HG02885 (cell line): ENCODE measurements around the gene HSF4.

Experiments used
- ATAC-seq: cut with Tn5 transposase; IDR thresholded peaks from one replicate; pipeline ENCODE4 v1.9.1; 2021; ENCODE audit warnings: mild to moderate bottlenecking; ENCODE audit not compliant: unreplicated experiment, poor library complexity

Gene HSF4

DNA sequence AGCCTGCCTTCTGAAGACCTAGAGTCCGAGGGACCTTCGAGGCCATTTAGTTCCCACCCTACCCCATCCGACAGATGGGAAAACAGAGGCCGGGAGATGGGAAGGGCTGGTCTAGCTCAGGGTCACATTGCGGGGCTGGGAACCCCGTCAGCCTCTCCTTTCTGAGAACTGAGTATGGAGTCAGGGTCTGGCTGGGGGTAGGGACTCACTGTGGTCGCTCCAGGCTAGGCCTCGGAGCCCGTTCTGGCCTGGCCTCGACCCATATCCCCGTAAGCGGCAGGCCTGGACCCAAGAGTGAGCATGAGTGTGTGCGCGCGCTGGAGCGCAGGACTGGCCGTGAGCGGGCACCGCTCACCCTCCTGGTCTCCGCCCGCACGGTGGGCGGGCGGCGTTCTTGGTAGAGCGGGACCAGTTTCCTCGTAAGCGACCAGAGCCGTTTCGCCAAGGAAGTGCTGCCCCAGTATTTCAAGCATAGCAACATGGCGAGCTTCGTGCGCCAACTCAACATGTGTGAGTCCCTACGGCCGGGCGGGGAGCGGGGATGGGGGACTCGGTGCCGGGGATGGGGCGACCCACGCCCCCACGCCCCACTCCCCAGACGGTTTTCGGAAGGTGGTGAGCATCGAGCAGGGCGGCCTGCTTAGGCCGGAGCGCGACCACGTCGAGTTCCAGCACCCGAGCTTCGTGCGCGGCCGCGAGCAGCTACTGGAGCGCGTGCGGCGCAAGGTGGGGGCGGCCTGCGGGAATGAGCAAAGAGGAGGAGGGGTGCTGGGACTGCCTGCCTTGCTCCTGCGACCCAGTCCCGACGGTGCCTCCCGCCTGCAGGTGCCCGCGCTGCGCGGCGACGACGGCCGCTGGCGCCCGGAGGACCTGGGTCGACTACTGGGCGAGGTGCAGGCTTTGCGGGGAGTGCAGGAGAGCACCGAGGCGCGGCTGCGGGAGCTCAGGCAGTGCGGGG is 855 bp downstream of the HSF4 start:
- ATAC-seq, result no peak

DNA sequence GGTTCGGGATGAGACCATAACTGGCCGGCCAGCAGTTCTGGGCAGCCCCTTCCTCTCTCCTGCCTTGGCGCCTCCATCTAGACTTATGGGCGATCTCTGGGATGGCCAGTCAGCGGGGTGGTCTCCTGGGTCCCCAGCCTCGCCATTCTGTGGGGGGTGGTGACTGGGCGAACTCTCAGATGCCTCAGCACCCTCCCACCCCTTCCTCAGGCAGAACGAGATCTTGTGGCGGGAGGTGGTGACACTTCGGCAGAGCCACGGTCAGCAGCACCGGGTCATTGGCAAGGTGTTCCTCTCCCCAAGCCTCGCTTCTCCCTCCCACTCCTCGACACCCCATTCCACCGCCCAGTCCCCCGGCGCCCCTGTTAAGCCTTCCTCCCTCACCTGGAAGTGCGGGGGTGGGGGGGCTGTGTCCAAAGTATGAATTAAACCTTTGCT is 1.6 kb downstream of the HSF4 start:
- ATAC-seq, result no peak

DNA sequence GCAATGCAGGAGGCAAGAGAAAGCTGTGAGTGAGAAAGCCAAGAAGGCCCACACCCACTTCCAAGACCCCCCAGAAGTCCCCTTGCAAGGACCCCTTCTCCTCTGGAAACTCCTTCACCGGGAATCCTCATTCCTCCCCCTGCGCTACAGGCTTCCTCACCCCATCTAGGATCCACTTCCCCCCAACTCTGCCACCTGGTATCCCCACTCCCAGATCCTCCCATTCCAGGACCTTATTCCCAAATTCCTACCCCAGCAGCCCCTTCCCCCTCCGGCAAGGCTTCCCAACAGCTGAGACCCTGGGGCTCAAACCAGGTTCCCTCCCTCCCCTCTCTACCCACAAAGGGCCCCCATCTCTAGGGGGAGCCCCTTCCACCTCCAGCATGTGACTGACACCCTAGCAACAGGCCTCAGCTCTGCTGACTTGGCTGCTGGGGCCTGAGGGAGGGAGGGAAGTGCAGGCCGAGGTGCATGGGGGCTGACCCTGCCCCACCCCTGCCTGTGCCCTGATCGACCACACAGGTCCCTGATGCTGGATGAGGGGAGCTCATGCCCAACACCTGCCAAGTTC is 2.1 kb downstream of the HSF4 start:
- ATAC-seq, result no peak

DNA sequence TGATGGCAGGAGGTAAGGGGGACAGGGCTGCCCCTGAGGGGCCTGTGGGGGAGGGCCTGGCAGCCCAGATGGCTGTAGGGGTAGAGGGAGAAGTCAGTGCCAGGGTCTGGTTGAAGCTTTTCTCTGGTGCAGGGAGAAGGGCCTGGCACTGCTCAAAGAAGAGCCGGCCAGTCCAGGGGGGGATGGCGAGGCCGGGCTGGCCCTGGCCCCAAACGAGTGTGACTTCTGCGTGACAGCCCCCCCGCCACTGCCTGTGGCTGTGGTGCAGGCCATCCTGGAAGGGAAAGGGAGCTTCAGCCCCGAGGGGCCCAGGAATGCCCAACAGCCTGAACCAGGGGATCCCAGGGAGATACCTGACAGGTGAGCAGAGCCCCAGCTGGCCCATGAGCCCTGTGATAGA is 3.0 kb downstream of the HSF4 start:
- ATAC-seq, result no peak

DNA sequence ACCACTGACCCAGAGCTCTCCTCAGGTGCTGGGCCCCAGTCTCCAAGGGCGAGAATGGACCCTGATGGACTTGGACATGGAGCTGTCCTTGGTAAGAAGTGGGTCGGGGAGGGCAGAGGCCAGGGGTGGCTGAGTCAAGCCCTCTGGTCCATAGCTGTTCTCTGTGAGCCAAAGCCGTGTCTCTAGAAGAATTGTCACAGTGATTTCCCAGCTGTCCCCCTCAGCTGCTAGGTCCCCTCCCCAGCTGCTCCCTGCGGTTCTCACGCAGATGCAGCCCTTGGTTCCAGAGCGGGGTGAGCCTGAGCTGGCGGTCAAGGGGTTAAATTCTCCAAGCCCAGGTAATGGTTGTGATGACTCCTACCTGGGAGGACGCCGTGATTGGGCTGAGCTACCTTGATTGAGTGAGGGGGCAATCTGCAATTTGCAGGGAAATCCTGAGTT is 4.5 kb downstream of the HSF4 start:
- no peak for ATAC-seq

DNA sequence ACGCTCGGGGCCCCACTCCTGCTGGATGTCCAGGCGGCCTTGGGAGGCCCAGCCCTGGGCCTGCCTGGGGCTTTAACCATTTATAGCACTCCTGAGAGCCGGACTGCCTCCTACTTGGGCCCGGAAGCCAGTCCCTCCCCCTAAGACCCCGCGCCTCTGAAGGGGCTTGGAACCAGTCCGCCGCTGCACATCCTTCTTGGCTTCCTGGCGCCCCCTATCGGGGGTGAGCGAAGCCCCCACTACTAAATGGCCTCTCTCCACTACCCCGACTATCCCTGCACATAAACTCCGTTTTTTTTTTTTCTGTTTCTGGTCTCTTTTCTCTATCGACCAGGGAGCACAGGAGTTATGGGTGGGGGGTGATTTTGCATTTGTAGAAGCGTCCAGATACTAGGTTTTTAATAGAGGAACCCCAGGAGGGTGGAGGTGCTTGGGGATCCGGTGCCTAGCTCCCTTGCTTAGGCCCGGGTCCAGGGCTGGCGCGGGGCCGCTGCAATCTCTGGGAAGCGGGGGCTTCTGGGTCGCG is 5.2 kb downstream of the HSF4 start:
- ATAC-seq, result no peak

DNA sequence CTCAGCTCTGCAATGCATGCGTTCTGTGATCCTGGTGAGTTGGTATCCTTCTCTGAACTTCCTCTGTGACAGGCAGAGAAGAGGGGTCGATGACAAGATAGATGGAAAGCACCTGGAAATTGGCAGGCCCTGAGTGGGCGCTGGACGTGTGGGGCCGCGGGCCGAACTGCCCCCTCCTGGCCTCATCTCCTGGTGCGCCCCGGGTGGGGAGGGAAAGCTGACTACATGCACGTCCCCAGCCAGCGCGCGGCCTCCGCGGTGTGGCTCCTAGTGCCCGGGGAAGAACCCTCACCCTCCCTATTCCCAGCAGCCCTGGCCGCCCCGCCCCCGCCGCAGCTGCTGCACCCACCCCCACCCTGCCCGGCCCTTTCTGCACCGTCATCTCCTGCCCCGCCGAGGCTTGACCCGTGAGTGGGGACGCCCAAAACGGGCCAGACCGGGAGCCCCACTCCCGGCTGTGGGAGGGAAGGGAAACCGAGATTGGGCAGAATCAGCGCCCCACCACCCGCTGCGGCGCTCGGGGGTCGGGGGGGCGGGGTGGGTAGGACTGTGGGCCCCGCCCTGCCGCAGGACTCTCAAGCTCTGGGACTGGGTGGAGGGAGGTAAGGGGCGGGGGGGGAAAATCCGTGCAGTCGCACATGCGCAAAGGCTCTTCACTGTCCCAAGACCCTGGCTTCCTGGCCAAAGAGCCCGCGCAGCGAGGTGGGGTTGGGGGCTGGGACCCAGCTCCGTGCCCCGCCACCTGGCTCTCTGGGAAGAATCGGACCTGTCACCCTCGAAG is 5.8 kb downstream of the HSF4 start, which contains the start of gene NOL3:
TSS of gene NOL3 (plus strand) at position 371 of the 781 bp plus-strand sequence.
- ATAC-seq, result peak; percentile 46

DNA sequence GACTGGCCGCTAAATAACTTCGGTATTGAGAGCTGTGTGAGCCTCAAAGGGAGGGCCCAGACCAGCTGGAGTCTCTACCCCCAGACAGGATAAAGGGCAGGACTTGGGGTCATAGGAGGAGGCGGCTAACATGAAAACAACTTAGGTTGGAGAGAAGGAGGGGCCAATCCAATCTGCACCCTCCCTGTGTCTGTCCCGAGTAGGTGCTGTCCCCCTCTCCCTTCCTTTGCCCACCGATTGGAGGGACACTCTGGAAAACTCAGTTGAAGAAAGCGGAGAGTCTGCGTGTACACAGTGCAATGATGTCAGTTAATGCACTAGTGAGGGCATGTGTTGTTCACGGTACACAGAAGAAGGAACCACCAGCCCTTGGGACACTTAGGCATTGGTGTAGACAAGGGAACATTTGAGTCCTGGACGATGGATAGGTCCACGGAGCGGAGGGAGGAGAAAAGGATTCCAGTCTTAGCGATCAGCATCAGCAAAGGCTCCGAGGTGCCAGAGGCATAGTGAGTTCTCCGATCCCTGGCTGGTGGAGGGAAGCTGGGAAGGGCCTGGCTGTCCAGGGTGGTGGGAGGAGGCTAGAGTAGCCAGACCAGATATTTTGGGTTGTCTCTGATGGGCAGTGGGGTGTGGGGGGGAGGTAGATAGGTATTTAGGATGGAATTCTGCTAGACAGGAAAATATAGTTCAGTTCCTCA is 6.6 kb downstream of the HSF4 start:
- no peak for ATAC-seq

DNA sequence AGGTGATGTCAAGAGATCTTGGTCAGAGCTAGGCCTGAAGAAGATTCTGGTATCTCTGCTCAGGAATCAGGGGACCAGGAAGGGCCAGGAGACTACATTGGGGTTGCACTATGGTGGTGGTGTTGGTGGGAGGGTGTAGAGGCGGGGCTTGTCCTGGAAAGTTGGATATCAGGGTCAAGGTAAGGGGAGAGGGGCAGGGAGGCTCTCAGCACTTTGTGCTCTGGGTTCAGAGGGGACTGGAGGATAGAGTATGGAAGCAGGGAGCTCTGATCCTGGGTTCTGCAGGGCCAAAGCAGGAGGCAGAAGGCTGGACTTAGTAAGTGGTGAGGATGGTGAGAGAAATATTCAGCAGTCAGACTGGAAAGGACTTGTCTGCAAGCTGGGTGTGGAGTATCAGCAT is 8.8 kb downstream of the HSF4 start:
- ATAC-seq, result no peak

DNA sequence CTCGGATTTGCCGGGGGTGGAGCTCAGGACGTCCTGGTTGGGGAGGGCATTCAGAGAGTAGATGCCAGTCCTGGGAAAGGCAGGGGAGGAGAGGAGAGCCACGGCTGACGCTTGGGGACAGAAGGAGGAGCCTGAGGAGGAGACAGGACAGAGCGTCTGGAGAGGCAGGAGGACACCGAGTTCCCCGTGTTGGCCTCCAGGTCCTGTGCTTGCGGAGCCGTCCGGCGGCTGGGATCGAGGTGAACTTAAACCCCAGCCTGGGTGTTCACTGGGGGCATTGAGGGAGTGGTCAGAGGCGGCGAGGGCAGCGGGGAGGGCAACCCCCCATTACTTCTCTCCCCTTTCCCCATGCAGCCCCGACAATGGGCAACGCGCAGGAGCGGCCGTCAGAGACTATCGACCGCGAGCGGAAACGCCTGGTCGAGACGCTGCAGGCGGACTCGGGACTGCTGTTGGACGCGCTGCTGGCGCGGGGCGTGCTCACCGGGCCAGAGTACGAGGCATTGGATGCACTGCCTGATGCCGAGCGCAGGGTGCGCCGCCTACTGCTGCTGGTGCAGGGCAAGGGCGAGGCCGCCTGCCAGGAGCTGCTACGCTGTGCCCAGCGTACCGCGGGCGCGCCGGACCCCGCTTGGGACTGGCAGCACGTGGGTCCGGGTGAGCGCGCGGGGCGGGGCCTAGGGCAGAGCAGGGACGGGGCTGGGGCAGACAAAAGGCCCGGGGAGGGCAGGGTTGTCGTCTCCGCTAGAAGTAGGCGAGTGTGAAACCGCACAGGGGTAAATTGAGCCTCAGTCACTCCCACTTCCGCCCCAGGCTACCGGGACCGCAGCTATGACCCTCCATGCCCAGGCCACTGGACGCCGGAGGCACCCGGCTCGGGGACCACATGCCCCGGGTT is 9.5 kb downstream of the HSF4 start:
- peak; percentile 38 for ATAC-seq

DNA sequence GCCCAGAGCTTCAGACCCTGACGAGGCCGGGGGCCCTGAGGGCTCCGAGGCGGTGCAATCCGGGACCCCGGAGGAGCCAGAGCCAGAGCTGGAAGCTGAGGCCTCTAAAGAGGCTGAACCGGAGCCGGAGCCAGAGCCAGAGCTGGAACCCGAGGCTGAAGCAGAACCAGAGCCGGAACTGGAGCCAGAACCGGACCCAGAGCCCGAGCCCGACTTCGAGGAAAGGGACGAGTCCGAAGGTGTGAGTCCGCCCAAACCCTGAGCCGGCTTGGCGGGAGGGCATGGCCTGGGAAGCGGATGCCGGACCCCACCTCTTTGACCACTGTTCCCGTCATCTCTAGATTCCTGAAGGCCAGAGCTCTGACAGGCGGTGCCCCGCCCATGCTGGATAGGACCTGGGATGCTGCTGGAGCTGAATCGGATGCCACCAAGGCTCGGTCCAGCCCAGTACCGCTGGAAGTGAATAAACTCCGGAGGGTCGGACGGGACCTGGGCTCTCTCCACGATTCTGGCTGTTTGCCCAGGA is 10.2 kb downstream of the HSF4 start:
- no peak for ATAC-seq

DNA sequence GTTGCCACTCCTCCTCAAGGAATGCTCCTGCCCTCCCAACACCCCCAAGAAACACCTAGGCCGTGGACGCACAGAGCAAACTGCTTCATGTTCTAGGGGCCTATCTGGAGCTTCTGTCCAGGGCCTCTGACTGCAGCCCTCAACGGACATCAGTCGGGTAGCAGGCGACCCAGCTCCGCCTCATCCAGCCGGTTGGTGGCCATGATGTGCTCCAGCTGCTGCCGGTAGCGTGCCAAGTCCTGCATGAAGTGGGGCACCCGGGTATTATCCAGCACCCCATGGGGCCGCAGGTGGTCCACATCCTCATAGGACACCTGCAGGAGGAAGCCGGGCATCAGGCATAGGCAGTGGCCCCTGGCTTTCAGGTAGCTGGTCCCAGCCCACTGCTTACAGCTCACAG is 12.1 kb downstream of the HSF4 start:
- ATAC-seq, result no peak

DNA sequence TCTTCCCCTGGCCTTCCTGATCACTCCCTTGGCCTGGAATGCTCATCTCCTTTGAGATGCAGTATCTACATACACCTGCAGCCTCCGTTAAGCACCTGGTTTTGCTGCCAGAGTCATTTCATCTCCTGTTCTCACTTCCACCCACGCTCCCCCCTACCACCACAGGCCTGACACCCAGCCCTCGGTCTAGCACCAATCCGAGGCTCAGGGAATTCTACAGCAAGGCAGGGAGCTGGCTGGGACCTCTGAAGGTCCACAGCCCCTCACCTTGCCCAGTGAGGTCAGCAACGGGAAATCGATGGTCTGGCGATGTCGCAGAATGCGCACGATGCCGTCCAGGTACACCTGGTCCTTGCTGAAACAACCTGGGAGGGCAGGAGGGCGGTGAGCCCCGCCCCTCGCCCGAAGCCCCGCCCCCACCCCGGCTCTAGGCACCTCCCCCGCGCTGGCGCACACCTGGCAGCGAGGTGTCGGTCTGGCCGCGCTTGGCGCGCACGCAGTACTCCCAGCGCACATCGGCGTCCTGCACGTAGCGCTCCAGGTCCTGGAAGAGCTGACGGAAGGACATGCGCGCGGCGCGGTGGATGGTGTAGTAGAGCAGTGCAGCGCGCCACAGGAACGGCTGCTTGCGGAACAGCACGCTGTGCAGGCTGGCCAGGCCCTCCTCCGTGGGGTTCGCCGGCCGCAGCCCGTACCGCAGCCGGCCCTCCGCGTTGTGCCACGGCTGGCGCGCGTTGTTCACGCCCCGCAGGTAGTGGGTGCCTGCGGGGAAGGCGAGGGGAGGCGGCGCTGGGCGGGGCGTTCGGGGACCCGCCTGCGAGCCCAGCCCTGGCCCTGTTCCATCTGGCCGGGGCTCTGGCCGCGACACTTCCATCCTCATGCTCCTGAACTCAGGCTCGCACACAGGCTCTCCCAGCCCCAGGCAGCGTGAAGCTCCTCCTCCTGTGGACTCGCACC is 13.5 kb downstream of the HSF4 start:
- ATAC-seq, result no peak

DNA sequence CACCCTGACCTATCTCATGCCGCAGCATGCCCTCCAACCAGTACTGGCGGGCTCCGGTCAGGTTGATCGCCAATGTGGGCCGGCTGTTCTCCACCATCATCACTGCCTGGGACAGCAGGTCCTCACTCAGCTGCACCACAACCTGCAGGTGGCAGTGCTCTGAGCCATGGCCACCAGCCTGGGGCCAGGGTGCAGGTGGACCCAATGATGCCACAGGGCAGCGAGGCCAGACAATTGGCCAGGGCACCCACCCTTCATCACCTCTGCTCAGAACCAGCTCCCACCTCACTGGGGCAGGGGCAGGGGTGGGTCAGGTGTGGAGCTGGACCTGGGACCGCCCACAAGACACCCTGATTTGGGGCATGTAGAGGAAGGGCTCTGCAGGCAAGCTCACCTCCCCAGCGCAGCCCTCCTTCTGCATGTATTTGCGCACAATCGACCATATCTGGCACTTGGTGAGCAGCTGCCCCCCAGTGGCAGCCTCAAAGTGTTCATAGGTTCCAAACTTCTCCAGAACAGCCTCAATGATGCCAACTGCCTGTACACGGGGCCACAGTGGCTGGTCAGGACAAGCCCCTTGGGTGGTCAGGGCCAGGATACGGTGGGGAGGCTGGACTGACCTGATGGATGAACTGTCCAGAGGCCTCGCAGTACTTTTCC is 15.0 kb downstream of the HSF4 start:
- no peak for ATAC-seq

DNA sequence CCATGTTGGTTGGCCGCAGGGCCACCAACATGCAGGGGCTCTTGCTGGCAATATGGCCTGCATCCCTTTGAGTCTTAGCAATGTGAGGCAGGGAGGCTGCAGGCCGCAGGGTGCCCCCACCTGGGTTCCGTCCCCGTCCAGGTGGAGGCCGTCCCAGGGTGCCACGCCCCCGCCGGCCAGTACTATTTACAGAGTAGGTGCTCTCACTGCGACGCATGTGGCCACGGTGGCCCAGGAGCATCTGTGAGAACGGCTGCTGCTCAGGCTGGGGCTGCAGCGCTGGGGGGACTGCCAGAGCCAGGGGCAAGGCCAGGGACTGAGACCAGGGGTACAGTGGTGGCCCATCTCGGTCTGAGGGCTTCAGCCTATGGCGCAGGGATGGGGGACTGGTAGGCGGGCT is 15.6 kb downstream of the HSF4 start:
- no peak for ATAC-seq

DNA sequence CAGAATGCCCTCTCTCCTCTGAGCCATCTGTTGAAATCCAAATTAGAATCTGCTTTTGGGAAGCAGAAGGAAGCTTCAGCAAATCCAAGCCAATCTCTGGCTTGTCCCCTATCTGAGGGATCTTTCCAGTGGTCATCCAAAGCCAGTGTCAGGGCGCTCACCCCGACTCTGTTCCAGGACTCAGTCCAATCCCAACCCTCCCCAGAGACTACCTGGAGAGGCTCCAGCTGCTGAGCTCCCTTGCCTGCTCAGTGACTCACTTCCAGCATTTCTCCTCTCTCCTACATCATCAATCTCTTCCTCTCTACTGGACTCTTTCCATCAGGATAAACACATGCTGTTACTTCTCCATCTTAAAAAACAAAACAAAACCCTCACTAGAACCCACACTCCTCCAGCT is 16.8 kb downstream of the HSF4 start:
- no peak for ATAC-seq

DNA sequence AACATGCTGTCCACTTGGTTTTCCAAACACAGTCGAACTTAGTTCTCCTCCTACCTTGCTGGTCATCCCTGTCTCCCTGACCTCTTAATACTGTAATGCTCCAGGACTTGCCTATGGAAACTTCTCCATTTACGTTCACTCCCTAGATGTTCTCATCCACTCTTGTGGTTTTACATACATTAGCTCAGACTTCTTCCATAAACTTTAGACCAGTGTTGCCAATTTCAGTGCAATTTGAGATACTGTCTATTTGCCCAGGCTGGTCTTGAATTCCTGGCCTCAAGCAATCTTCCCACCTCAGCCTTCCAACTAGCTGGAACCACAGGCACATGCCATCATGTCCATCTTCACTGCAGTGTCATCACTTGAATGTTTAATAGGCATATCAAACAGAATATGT is 17.7 kb downstream of the HSF4 start:
- no peak for ATAC-seq
